ENCODE data around the gene TRNAU1AP. TPM values are rescaled to one million over a fixed set of nuclear protein-coding genes. Genes with fewer than 3 reads are reported as not detected.
A peak's percentile ranks its signal among the peaks of the same experiment; 100 is the strongest.

Gene TRNAU1AP
- total RNA-seq, 1 experiment from 2014 or later = 27.2 TPM

GRCh38 chr1:28526886-28527285 is 26.0 kb upstream of the TRNAU1AP start:
- peaks cover 31% of the 10 kb centered on the region for H3K4me1 ChIP-seq (ENCODE audit: insufficient read depth, low read length)
- H3K27me3 ChIP-seq (ENCODE audit: low read length) = no peaks in the 10 kb centered on the region
- H3K4me3 ChIP-seq (ENCODE audit: low read length) = no peak overlapping the region
- H3K4me2 ChIP-seq (ENCODE audit: low read length) = peak overlapping the region; percentile 36; the same call in 1 of the 2 replicates
- peaks cover 78% of the 10 kb centered on the region for H3K79me2 ChIP-seq (ENCODE audit: low read length)
- ChIA-PET POLR2A (ENCODE audit: unreplicated experiment) (no interaction called here), CTCF (no interaction called here)
- H3F3A ChIP-seq (ENCODE audit: low read length, unreplicated experiment) = peaks cover 6% of the 10 kb centered on the region
- ATAC-seq = peak; percentile 85
- no peaks in the 10 kb centered on the region for H3K9me3 ChIP-seq (ENCODE audit: low read length)
- H4K20me1 ChIP-seq (ENCODE audit: low read length) = peaks cover 5% of the 10 kb centered on the region; the same call in 1 of the 2 replicates
- intact Hi-C loops (cut with micrococcal nuclease) = no loop called here
- BruUV-seq (replicated peaks) = no TSS peak
- H3K9me2 ChIP-seq (replicated peaks; ENCODE audit: low read length) = no peaks in the 10 kb centered on the region
- peak; percentile 94 for DNase-seq
- TF ChIP-seq EZH2phosphoT487 (IDR thresholded peaks at IDR 0.05; ENCODE audit: borderline replicate concordance, low read length) = no peak
- TF ChIP-seq EZH2 (IDR thresholded peaks at IDR 0.05; ENCODE audit: low read length, unreplicated experiment) = no peak
- TF ChIP-seq CTCF (conservative IDR thresholded peaks at IDR 0.05; ENCODE audit: low read depth, low read length) = no peak
- no peak overlapping the region for H3K9ac ChIP-seq (ENCODE audit: low read length)
- no peak overlapping the region for H2AFZ ChIP-seq (ENCODE audit: low read length)
- peak overlapping the region; percentile 77 for H3K27ac ChIP-seq (ENCODE audit: low read length)
- H3K36me3 ChIP-seq (ENCODE audit: low read depth, low read length) = peaks cover 27% of the 10 kb centered on the region

- no peaks in the 10 kb centered on the region for H4K20me1 ChIP-seq (ENCODE audit: low read length)
- peaks cover 6% of the 10 kb centered on the region for H3F3A ChIP-seq (ENCODE audit: low read length, unreplicated experiment)
- BruUV-seq (replicated peaks) = no TSS peak
- POLR2A ChIA-PET (ENCODE audit: unreplicated experiment) = no interaction called here
- no peak for ATAC-seq
- H3K27me3 ChIP-seq (ENCODE audit: low read length) = no peaks in the 10 kb centered on the region
- H3K9me2 ChIP-seq (replicated peaks; ENCODE audit: low read length) = no peaks in the 10 kb centered on the region
- H3K36me3 ChIP-seq (ENCODE audit: low read depth, low read length) = peaks cover 34% of the 10 kb centered on the region
- no peaks in the 10 kb centered on the region for H3K9me3 ChIP-seq (ENCODE audit: low read length)
- H2AFZ ChIP-seq (ENCODE audit: low read length) = no peak overlapping the region
- intact Hi-C loops (cut with micrococcal nuclease) = no loop called here
- no peak overlapping the region for H3K4me3 ChIP-seq (ENCODE audit: low read length)
- no peak overlapping the region for H3K27ac ChIP-seq (ENCODE audit: low read length)
- CTCF ChIA-PET = no interaction called here
- peaks cover 21% of the 10 kb centered on the region for H3K4me1 ChIP-seq (ENCODE audit: insufficient read depth, low read length)
- H3K9ac ChIP-seq (ENCODE audit: low read length) = no peak overlapping the region
- TF ChIP-seq CTCF (conservative IDR thresholded peaks at IDR 0.05; ENCODE audit: low read depth, low read length) = no peak
- TF ChIP-seq EZH2phosphoT487 (IDR thresholded peaks at IDR 0.05; ENCODE audit: borderline replicate concordance, low read length) = no peak
- no peak for TF ChIP-seq EZH2 (IDR thresholded peaks at IDR 0.05; ENCODE audit: low read length, unreplicated experiment)
- DNase-seq = no peak
- H3K4me2 ChIP-seq (ENCODE audit: low read length) = no peak overlapping the region
- peaks cover 43% of the 10 kb centered on the region for H3K79me2 ChIP-seq (ENCODE audit: low read length)
Observed at GRCh38 chr1:28530456-28530855, 22.4 kb upstream of the TRNAU1AP start.

GRCh38 chr1:28534671-28535070 is 18.2 kb upstream of the TRNAU1AP start:
- ATAC-seq (no peak), DNase-seq (no peak)
- H3K9me2 ChIP-seq (replicated peaks; ENCODE audit: low read length) = no peaks in the 10 kb centered on the region
- no peak overlapping the region for H3K27ac ChIP-seq (ENCODE audit: low read length)
- no peak overlapping the region for H2AFZ ChIP-seq (ENCODE audit: low read length)
- H3K79me2 ChIP-seq (ENCODE audit: low read length) = peaks cover 7% of the 10 kb centered on the region; the same call in 1 of the 2 replicates
- CTCF ChIA-PET = no interaction called here
- no peak overlapping the region for H3K4me3 ChIP-seq (ENCODE audit: low read length)
- H3F3A ChIP-seq (ENCODE audit: low read length, unreplicated experiment) = peaks cover 9% of the 10 kb centered on the region
- H3K9me3 ChIP-seq (ENCODE audit: low read length) = no peaks in the 10 kb centered on the region
- no TSS peak for BruUV-seq (replicated peaks)
- H3K4me1 ChIP-seq (ENCODE audit: insufficient read depth, low read length) = no peaks in the 10 kb centered on the region
- no peaks in the 10 kb centered on the region for H3K27me3 ChIP-seq (ENCODE audit: low read length)
- TF ChIP-seq EZH2phosphoT487 (IDR thresholded peaks at IDR 0.05; ENCODE audit: borderline replicate concordance, low read length) (no peak), CTCF (conservative IDR thresholded peaks at IDR 0.05; ENCODE audit: low read depth, low read length) (no peak), EZH2 (IDR thresholded peaks at IDR 0.05; ENCODE audit: low read length, unreplicated experiment) (no peak)
- no peak overlapping the region for H3K4me2 ChIP-seq (ENCODE audit: low read length)
- H3K9ac ChIP-seq (ENCODE audit: low read length) = no peak overlapping the region
- peaks cover 56% of the 10 kb centered on the region for H3K36me3 ChIP-seq (ENCODE audit: low read depth, low read length)
- H4K20me1 ChIP-seq (ENCODE audit: low read length) = no peaks in the 10 kb centered on the region
- intact Hi-C loops (cut with micrococcal nuclease) = no loop called here
- POLR2A ChIA-PET (ENCODE audit: unreplicated experiment) = no interaction called here
